GM18505 (cell line): Measurements from ENCODE around the gene FSTL4.

Experiments used
- ATAC-seq: cut with Tn5 transposase; IDR thresholded peaks from one replicate; pipeline ENCODE4 v1.9.1; 2021; ENCODE audit not compliant: unreplicated experiment
- POLR2A ChIP-seq: IDR thresholded peaks from 4 replicates; pipeline ENCODE4 v1.6.1; 2011; ENCODE audit warnings: borderline replicate concordance; ENCODE audit not compliant: insufficient read depth, insufficient read length; ENCODE audit errors: extremely low read depth

Gene FSTL4

DNA sequence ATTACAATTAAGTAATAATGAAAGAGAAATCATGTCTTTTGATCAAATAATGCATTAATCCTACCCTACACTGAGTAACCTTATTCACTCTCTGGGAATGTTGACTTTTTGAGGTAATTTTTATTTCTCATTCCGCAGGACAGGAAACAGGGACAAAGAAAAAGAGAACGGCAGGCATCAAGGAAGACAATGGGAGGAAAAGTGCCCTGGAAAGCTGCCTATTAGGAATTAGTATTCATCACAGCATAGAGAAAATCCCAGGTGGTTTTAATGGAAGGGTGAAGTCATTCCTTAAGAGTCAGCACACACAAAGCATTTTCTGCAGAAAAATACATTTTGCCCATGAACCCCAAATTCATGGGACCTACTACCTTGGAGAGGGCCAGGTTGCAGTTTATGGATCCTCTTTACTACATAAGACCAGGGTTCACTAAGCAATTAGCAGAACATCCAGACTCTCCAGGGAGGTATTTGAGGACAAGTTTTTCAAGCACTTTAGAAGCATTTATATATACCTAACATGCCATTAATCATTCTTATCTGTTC, 9.4 kb downstream of the FSTL4 start:
- TF ChIP-seq POLR2A: no peak
- ATAC-seq: no peak

DNA sequence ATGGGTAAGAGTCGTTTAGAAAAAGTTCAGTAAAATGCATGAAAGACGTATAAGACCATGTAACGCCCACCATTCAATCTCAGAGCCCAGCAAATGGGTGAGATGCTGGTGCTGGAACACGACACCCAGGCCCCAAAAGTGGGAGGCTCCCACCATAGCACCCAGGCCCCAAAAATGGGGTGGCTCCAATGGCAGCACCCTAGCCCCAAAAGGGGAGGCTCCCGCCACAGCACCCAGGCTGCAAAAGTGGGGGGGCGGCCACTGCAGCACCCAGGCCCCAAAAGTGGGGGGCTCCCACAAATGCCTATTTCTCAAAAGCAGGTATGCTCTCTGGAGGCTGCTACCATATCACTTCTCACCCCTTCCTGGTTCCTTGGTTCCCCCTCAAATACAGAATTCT, 12.7 kb downstream of the FSTL4 start:
- no peak for ATAC-seq
- no peak for TF ChIP-seq POLR2A

DNA sequence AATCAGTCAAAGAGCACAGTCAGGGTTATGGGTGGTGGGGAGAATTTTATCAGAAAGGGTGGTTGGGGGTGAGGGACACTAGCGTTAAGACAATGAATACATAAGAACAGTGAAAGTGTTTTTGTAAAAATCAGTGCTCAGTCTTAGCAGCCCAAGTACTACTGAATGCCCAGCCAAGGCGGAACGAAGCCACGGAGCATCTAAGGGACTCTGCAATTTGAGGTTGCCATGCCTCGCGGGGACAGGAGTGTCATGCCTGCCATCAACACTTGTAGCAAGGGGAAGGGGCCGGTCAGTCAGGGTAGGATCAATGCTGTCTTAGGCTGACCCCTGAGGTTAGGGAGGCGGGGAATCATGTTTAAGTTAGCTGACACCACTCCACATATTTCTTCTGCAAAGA, 13.3 kb downstream of the FSTL4 start:
- no peak for ATAC-seq
- TF ChIP-seq POLR2A: no peak

DNA sequence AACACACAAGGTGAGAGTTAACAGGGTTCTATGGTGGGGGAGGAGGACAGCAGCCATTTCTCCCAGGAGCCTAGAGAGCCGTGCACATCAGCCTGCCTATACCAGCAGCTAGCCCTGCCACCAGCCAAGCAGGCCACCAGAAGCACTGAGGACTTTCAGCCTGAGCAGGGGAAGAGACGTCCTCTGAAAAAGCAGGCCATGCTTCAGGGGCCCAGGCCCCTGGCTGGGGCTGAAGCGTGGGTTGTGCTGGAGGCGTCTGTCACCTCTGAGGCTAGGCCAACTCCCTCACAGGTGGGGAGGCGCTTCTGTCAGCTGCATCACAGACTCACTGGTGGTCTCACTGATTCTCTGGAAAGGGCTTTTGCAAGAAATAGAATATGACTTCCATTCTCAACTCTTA, 16.3 kb downstream of the FSTL4 start:
- TF ChIP-seq POLR2A: no peak
- no peak for ATAC-seq

DNA sequence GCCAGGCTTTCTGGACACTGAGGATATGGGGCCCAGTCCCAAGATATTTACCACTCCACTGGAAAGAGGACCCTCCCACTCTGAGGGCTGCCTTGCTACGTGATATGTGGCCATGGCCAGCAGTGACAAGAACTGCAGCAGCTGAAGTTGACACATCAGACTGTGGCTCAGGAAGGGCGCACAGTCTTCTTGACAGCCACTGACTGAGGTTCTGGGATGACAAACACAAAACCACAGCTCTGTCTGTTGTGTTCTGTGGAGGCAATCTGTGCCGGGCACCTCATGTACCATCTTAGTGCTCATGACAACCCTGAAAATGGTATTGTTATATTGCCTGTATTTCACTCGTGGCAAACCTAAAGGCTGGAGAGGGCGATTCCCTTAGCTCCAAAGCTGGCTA, 16.9 kb downstream of the FSTL4 start:
- ATAC-seq: no peak
- TF ChIP-seq POLR2A: no peak

GRCh38 chr5:133589286-133589685, 23.1 kb downstream of the FSTL4 start:
- TF ChIP-seq POLR2A: no peak
- ATAC-seq: no peak

- TF ChIP-seq POLR2A: no peak
- ATAC-seq: no peak
These were observed 29.4 kb downstream of the FSTL4 start for GRCh38 chr5:133582971-133583370.

DNA sequence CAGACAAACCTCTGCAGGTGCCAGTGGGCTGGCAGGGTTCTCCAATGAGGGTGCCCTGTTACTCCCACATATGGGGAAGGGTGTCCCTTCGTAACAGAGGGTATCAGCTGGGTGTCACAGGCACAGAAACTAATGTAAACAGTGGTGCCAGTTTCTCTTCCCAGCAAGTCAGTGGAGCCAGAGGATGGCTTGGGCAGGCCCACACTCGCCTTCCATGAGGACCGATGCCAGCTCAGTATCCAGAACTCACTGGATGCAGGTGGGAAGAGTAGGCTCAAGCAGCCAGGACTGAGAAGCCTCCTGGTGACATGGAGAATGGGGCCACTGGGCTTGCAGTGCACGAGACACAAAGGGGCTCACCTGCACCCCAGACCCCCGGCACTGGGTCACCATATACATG, 30.4 kb downstream of the FSTL4 start:
- no peak for TF ChIP-seq POLR2A
- no peak for ATAC-seq

DNA sequence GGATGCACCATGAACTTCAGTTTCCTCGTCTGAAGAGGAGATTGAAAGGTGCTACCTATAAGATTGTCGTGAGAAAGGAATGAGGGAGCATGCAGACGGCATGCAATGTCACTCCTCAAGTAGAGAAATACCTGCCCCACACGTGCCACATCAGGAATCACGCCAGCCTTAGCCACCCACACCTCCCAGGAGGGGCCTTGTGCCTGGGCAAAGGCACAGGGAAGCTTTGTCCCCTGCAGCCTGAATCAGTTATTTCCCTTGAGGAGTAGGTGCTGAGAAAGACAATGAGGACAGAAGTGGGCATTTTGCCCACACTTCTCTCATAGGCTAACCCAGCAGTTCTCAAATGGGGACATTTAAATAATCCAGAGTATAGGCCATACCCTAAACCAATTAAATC, 31.0 kb downstream of the FSTL4 start:
- no peak for TF ChIP-seq POLR2A
- no peak for ATAC-seq

GRCh38 chr5:133580618-133581017, 31.7 kb downstream of the FSTL4 start:
- no peak for ATAC-seq
- TF ChIP-seq POLR2A: no peak

DNA sequence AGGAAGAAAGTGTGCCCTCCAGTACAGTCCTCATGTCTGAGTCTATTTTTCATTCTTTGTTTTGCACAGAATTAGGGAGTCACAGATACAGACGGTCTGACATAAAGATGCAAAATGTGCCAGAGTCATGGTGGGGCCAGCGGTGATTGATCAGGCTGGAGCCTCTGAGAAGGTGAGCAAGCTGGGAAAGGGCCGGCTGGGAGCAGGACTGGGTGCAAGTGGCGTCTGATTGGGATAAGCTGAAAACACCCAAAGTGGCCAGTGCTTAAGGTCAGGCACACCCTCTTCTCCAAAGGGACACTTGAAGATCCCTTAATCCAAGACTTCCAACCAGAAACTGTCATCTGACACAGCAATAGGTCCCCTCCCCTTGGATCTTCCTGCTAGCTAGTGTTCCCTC, 32.6 kb downstream of the FSTL4 start:
- TF ChIP-seq POLR2A: no peak
- no peak for ATAC-seq

GRCh38 chr5:133569347-133569746, 43.0 kb downstream of the FSTL4 start:
- no peak for ATAC-seq
- TF ChIP-seq POLR2A: no peak

- ATAC-seq: no peak
- TF ChIP-seq POLR2A: no peak
These were observed 46.3 kb downstream of the FSTL4 start for GRCh38 chr5:133565993-133566392.

GRCh38 chr5:133564921-133565565, 47.3 kb downstream of the FSTL4 start:
- ATAC-seq: no peak
- no peak for TF ChIP-seq POLR2A

DNA sequence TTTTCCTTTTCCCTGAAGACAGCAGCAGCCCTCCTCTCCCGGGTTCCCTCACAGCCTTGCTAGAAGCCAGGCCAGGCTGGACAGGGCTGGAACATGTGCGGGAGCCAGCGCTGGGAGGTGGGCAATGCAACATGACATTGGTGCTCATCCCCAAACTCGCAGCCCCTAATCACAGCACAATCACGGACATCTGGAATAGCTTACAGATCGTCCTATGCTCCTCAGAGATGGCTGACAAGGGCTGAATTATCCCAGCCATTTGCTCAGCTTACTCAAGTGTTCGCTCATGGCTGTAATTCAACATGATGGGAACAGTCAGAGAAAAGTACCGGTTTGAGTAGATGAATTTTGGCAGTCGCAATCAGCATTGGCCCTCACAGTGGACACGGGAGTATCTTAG, 49.8 kb downstream of the FSTL4 start:
- no peak for TF ChIP-seq POLR2A
- ATAC-seq: no peak
